ENCODE measurements around the gene SCGN.

SCGN gene

GRCh38 chr6:25640446-25640845, 11.6 kb upstream of the SCGN start:
- in situ Hi-C loops (cut with MboI; ENCODE audit: low sequenced_read_pairs): no loop called here

- in situ Hi-C loops (cut with MboI; ENCODE audit: low sequenced_read_pairs): no loop called here
These were observed 11.1 kb upstream of the SCGN start for GRCh38 chr6:25640891-25641290.

GRCh38 chr6:25641377-25641776, 10.6 kb upstream of the SCGN start:
- in situ Hi-C loops (cut with MboI; ENCODE audit: low sequenced_read_pairs): no loop called here

- in situ Hi-C loops (cut with MboI; ENCODE audit: low sequenced_read_pairs): no loop called here
These were observed 9.9 kb upstream of the SCGN start for GRCh38 chr6:25641940-25642666.

- in situ Hi-C loops (cut with MboI; ENCODE audit: low sequenced_read_pairs): no loop called here
These were observed 9.2 kb upstream of the SCGN start for GRCh38 chr6:25642667-25643328.

GRCh38 chr6:25645916-25646315, 6.1 kb upstream of the SCGN start:
- in situ Hi-C loops (cut with MboI; ENCODE audit: low sequenced_read_pairs): no loop called here

GRCh38 chr6:25649611-25650010, 2.4 kb upstream of the SCGN start:
- in situ Hi-C loops (cut with MboI; ENCODE audit: low sequenced_read_pairs): no loop called here

- in situ Hi-C loops (cut with MboI; ENCODE audit: low sequenced_read_pairs): no loop called here
These were observed 3.7 kb downstream of the SCGN start for GRCh38 chr6:25655723-25656122.

GRCh38 chr6:25659633-25660368, 7.8 kb downstream of the SCGN start:
- in situ Hi-C loops (cut with MboI; ENCODE audit: low sequenced_read_pairs): no loop called here

GRCh38 chr6:25660512-25660911, 8.5 kb downstream of the SCGN start:
- in situ Hi-C loops (cut with MboI; ENCODE audit: low sequenced_read_pairs): no loop called here

GRCh38 chr6:25661129-25661779, 9.2 kb downstream of the SCGN start:
- in situ Hi-C loops (cut with MboI; ENCODE audit: low sequenced_read_pairs): no loop called here

- in situ Hi-C loops (cut with MboI; ENCODE audit: low sequenced_read_pairs): no loop called here
These were observed 13.4 kb downstream of the SCGN start for GRCh38 chr6:25665455-25665854.

GRCh38 chr6:25669413-25669812, 17.4 kb downstream of the SCGN start:
- in situ Hi-C loops (cut with MboI; ENCODE audit: low sequenced_read_pairs): no loop called here

GRCh38 chr6:25670208-25670607, 18.2 kb downstream of the SCGN start:
- in situ Hi-C loops (cut with MboI; ENCODE audit: low sequenced_read_pairs): no loop called here

- in situ Hi-C loops (cut with MboI; ENCODE audit: low sequenced_read_pairs): no loop called here
These were observed 18.9 kb downstream of the SCGN start for GRCh38 chr6:25670793-25671513.

GRCh38 chr6:25671652-25672051, 19.6 kb downstream of the SCGN start:
- in situ Hi-C loops (cut with MboI; ENCODE audit: low sequenced_read_pairs): no loop called here

- in situ Hi-C loops (cut with MboI; ENCODE audit: low sequenced_read_pairs): no loop called here
These were observed 23.2 kb downstream of the SCGN start for GRCh38 chr6:25675167-25675566.

- in situ Hi-C loops (cut with MboI; ENCODE audit: low sequenced_read_pairs): no loop called here
These were observed 24.8 kb downstream of the SCGN start for GRCh38 chr6:25676775-25677174.

GRCh38 chr6:25681848-25682247, 29.8 kb downstream of the SCGN start:
- in situ Hi-C loops (cut with MboI; ENCODE audit: low sequenced_read_pairs): no loop called here

GRCh38 chr6:25682324-25682723, 30.3 kb downstream of the SCGN start:
- in situ Hi-C loops (cut with MboI; ENCODE audit: low sequenced_read_pairs): no loop called here

GRCh38 chr6:25684565-25684964, 32.5 kb downstream of the SCGN start:
- in situ Hi-C loops (cut with MboI; ENCODE audit: low sequenced_read_pairs): no loop called here
